Right lung (tissue), 5 donors: ENCODE results near the gene CFAP20DC. TPM values are rescaled to one million over a fixed set of nuclear protein-coding genes. Genes with fewer than 3 reads are reported as not detected.
"Not testable (repeated sequence)": the region's sequence is repeated elsewhere in the genome, so short reads cannot be mapped to it uniquely, and the experiment has no call there.

Experiments used
- DNase-seq, 2 donors: peaks; one replicate each; pipeline ENCODE4 v3.0.0-alpha.2; 2013
- polyA plus RNA-seq, 5 donors: library from polyadenylated mRNA; unstranded; fragments of 120-200 nt; gene quantifications; one replicate each; pipeline versions ENCODE4 v1.2.1 to v1.2.3, GENCODE V29; 2013; ENCODE audit warnings: inconsistent platforms in 1 of 5, low replicate concordance in 1 of 5; ENCODE audit not compliant: insufficient read length in 5 of 5, insufficient read depth in 1 of 5

The CFAP20DC gene
- polyA plus RNA-seq, 5 donors, result 4.0 to 7.0 (median 6.2) TPM

- DNase-seq, result peak; percentile 2 to 13
Observed at GRCh38 chr3:58963928-58964503, 85.8 kb downstream of the CFAP20DC start.

- no peak for DNase-seq
Observed at GRCh38 chr3:58962816-58963215, 87.0 kb downstream of the CFAP20DC start.

- DNase-seq, result no peak
Observed at GRCh38 chr3:58962040-58962651, 87.7 kb downstream of the CFAP20DC start.

- no peak for DNase-seq
Observed at GRCh38 chr3:58955308-58955707, 94.5 kb downstream of the CFAP20DC start.

GRCh38 chr3:58953288-58953687, 96.5 kb downstream of the CFAP20DC start:
- no peak for DNase-seq

GRCh38 chr3:58952128-58952917, 97.5 kb downstream of the CFAP20DC start:
- no peak for DNase-seq

GRCh38 chr3:58948018-58948417, 101.8 kb downstream of the CFAP20DC start:
- no peak for DNase-seq

GRCh38 chr3:58946875-58947274, 103.0 kb downstream of the CFAP20DC start:
- no peak for DNase-seq

- DNase-seq, result no peak
Observed at GRCh38 chr3:58938057-58938456, 111.8 kb downstream of the CFAP20DC start.

GRCh38 chr3:58924578-58924977, 125.2 kb downstream of the CFAP20DC start:
- DNase-seq, result no peak

- no peak for DNase-seq
Observed at GRCh38 chr3:58900386-58900785, 149.4 kb downstream of the CFAP20DC start.

- no peak for DNase-seq
Observed at GRCh38 chr3:58899953-58900298, 149.9 kb downstream of the CFAP20DC start.

- DNase-seq, result peak; percentile 20 to 27
Observed at GRCh38 chr3:58899159-58899952, 150.5 kb downstream of the CFAP20DC start.

- DNase-seq, result no peak
Observed at GRCh38 chr3:58898513-58898912, 151.3 kb downstream of the CFAP20DC start.

GRCh38 chr3:58897646-58898045, 152.2 kb downstream of the CFAP20DC start:
- no peak for DNase-seq

GRCh38 chr3:58895678-58896077, 154.1 kb downstream of the CFAP20DC start:
- not testable (repeated sequence) for DNase-seq

- not testable (repeated sequence) for DNase-seq
Observed at GRCh38 chr3:58892526-58892925, 157.3 kb downstream of the CFAP20DC start.

GRCh38 chr3:58888087-58888486, 161.7 kb downstream of the CFAP20DC start:
- no peak for DNase-seq

- DNase-seq, result no peak
Observed at GRCh38 chr3:58884453-58884852, 165.4 kb downstream of the CFAP20DC start.

GRCh38 chr3:58880182-58880581, 169.6 kb downstream of the CFAP20DC start:
- no peak for DNase-seq

- DNase-seq, result no peak
Observed at GRCh38 chr3:58874795-58875194, 175.0 kb downstream of the CFAP20DC start.

GRCh38 chr3:58874248-58874741, 175.5 kb downstream of the CFAP20DC start:
- DNase-seq, result no peak
